Thyroid gland (tissue), 4 donors: ENCODE data around the gene HBA2.
"Not testable (repeated sequence)": the region's sequence is repeated elsewhere in the genome, so short reads cannot be mapped to it uniquely, and the experiment has no call there.

Source experiments
- CTCF ChIP-seq, 6 experiments: fragments of 200-600 bp in 3 of 6; fragments of 450-650 bp in 3 of 6; sonication (generic) in 3 of 6; IDR thresholded peaks; one replicate each; pipeline ENCODE4 v1.5.1; 2016 to 2019; ENCODE audit warnings: antibody characterized with exemption in 6 of 6, mild to moderate bottlenecking in 2 of 6, inconsistent platforms in 1 of 6, moderate library complexity in 1 of 6
- POLR2A ChIP-seq, 2 donors: fragments of 450-650 bp; IDR thresholded peaks; one replicate each; pipeline ENCODE4 v1.6.1; 2017; ENCODE audit warnings: antibody characterized with exemption in 2 of 2, mild to moderate bottlenecking in 2 of 2, moderate library complexity in 1 of 2

- TF ChIP-seq CTCF, POLR2A (IDR thresholded peaks at IDR 0.05): not testable (repeated sequence)
These were observed 12.4 kb upstream of the HBA2 start for GRCh38 chr16:160242-160641.
